Bronchus fibroblast of lung (primary cell): ENCODE data around the gene PGC. TPM values are rescaled to one million over a fixed set of nuclear protein-coding genes. Genes with fewer than 3 reads are reported as not detected.

Source experiments
- total RNA-seq: library from RNA; depleted of rRNA; stranded (reverse); fragments of >200 nt; gene quantifications from 2 replicates; pipeline ENCODE4 v1.2.3, GENCODE V29; 2015

PGC gene
- not detected in 2 replicates for total RNA-seq

DNA sequence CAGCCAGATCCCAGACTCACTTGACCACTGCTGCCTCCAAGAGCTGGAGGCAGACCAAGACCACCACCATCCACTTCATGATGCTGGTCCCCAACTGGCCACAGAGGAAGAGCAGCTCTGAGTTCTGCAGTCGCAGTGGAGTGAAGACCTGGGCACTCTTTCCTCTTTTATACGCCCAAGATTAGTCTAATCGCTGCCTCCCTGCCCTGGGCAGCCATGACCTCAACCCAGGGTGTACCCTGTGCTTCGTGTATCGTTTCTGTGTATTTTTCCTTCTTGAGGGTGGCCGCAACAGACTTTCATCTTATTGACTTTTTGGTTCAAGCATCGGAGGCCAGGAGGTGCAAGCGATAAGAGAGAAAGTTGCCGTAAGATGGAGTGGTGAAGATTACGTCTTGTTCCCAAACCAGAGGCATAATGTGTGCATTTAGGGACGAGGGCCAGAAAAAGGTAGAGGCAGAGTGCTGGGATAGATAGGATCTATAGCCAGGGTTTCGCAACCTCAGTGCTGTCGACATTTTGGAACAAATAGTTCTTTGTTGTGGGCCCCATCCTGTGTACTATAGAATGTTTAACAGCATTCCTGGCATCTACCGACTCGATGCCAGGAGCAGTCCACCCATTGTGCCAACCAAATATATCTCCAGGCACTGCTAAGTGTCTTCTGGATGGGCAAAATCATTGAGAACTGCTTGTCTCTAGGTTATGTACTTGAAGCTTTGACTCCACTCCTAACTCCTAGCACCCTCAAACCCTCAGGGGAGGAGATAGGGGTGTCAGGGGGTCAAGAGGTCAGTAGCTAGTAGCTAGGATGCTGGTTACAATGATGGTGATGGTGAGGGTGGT is at the start of gene PGC:
Gene PGC, minus strand, starts transcription at position 142 of the 846 bp plus-strand sequence. Its CDS starts 63 bp downstream, at position 79.

GRCh38 chr6:41787219-41787917 is 40.2 kb upstream of the PGC start, which contains the start of gene TOMM6:
TOMM6 (plus strand) TSS chr6:41787694; CDS start chr6:41787698, 4 bp downstream.

DNA sequence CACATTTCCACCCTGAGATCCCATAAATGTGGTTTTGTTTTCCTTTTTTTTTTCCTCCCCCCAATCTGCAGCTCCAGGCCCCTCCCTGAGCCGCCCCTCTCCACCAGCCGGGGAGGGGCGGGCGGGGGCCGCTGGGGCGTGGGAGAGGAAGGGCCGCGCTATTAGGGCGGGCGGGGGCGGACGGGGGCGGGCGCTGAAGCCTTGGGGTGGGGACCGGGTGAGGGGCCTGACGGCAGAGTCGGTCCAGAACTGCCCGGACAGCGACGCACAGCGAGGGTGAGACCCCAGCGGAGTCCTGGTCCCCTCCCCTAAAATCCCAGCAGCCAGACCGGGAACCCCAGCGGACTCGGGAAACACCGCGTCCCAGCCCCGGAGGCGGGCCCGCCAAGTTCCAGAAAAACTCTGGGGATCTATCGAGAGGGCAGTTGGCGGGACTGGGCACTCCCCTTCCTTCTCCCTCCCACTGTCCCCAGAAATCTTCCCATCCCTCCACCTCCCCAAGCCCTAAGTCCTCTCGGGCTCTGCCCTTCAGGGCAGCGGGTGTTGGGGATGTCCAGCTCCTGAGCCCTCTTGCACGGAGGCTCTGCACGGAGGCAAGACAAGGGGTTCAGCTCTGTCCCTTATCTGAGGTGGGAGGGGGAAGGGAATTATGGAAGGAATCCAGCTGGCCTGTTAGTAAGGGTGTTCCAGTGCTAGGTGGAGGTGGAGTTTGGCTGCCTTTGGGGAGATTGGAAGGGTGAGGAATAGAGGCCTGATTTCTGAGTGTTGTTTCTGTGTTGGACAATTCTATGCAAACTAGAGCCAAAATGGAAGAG is 33.6 kb upstream of the PGC start, which contains the start of gene PRICKLE4:
Gene PRICKLE4, plus strand, starts transcription at position 232 of the 815 bp plus-strand sequence. CDS start 2,692 bp downstream, outside the sequence.

DNA sequence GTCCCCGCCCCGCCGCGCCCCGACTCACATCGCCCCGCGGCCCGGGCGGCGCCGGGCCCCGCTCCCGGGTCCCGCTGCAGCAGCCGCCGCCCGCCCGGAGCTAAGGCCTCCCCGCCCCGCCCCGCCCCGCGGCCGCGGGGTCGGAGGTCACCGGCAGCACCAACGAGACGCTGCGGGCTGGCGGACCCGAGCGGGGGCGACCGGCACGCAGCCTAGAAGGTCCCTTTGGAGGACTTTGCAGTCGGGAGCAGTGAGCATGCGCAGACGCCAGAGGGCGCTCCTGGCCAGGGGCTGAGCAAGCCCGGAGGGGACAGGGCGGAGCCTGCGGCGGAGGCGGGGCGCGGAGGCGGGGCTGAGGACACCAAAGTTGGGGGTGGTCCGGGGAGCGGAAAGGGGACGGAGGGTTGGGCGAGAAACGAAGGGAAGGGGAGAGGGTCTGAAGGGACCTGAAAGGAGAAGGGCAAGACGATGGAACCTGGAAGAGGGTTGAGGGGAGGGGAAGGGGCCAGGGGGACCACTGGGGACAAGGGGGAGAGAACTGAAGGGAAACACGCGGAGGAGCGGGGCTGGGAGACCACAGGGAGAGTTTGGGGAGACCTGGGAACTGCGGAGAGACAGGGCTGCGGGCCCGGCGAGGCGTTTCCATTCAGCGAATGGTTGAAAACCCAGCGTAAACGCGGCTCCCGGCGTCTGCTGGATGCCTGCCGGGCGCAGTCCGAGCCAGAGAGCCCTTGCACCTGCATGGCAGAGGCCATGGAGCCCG is 32.8 kb upstream of the PGC start, which contains the start of gene FRS3:
Gene FRS3, minus strand, starts transcription at position 113 of the 763 bp plus-strand sequence. CDS start 2,913 bp downstream, outside the sequence.

GRCh38 chr6:41735427-41736185 is 11.6 kb downstream of the PGC start, which contains the start of gene TFEB:
TFEB (minus strand) TSS chr6:41735608; CDS start chr6:41691213, 44,395 bp downstream.

Other genes starting within 250 kb of the PGC start
- 3.2 and 3.7 TPM in 2 replicates for gene FOXP4, start 201.0 kb downstream of the PGC start, total RNA-seq
- gene MDFI, start 108.9 kb downstream of the PGC start, total RNA-seq = 7.0 and 7.6 TPM in 2 replicates
- 3.7 and 4.0 TPM in 2 replicates for gene TFEB, start 11.8 kb downstream of the PGC start, total RNA-seq
- gene FRS3, start 32.5 kb upstream of the PGC start, total RNA-seq = 3.3 and 3.4 TPM in 2 replicates
- gene PRICKLE4, start 33.4 kb upstream of the PGC start, total RNA-seq = not detected in 2 replicates
- 367 and 380 TPM in 2 replicates for gene TOMM6, start 40.3 kb upstream of the PGC start, total RNA-seq
- 0.59 and 0.84 TPM in 2 replicates for gene USP49, start 148.0 kb upstream of the PGC start, total RNA-seq
- 18.0 and 19.8 TPM in 2 replicates for gene MED20, start 173.7 kb upstream of the PGC start, total RNA-seq
- gene BYSL, start 174.1 kb upstream of the PGC start, total RNA-seq = 12.5 and 12.9 TPM in 2 replicates
- 104 and 105 TPM in 2 replicates for gene CCND3, start 194.4 kb upstream of the PGC start, total RNA-seq